Stimulated activated CD4-positive, alpha-beta T cell treated with anti-CD3 and anti-CD28 coated beads, Interleukin-2, amount 100 ng/mL, for 48 hours (primary cell): ENCODE data around the gene GRIK5.

Experiments used
- DNase-seq, 2 donors: peaks; one replicate each; pipeline ENCODE4 v3.0.0-alpha.2; 2020

Gene GRIK5

GRCh38 chr19:42095142-42095813, 25.3 kb upstream of the GRIK5 start:
- no peak for DNase-seq

- no peak for DNase-seq
These were observed 23.9 kb upstream of the GRIK5 start for GRCh38 chr19:42093926-42094325.

- no peak for DNase-seq
These were observed 23.5 kb upstream of the GRIK5 start for GRCh38 chr19:42093505-42093904.

- peak; percentile 24 to 44 for DNase-seq
These were observed 22.3 kb upstream of the GRIK5 start for GRCh38 chr19:42092350-42092749.

- DNase-seq = no peak
These were observed 21.7 kb upstream of the GRIK5 start for GRCh38 chr19:42091742-42092141.

- no peak for DNase-seq
These were observed 21.3 kb upstream of the GRIK5 start for GRCh38 chr19:42091300-42091699.

- DNase-seq = no peak
These were observed 20.7 kb upstream of the GRIK5 start for GRCh38 chr19:42090672-42091071.

- DNase-seq = no peak
These were observed 19.8 kb upstream of the GRIK5 start for GRCh38 chr19:42089772-42090171.

GRCh38 chr19:42089191-42089750, 19.3 kb upstream of the GRIK5 start:
- no peak for DNase-seq

- DNase-seq = no peak
These were observed 18.6 kb upstream of the GRIK5 start for GRCh38 chr19:42088471-42089190.

GRCh38 chr19:42086770-42087550, 17.0 kb upstream of the GRIK5 start:
- DNase-seq = no peak

- no peak for DNase-seq
These were observed 16.3 kb upstream of the GRIK5 start for GRCh38 chr19:42086188-42086736.

GRCh38 chr19:42083537-42083936, 13.5 kb upstream of the GRIK5 start:
- no peak for DNase-seq

- no peak for DNase-seq
These were observed 11.7 kb upstream of the GRIK5 start for GRCh38 chr19:42081584-42082203.

- DNase-seq = no peak
These were observed 10.9 kb upstream of the GRIK5 start for GRCh38 chr19:42080764-42081375.

- no peak for DNase-seq
These were observed 10.1 kb upstream of the GRIK5 start for GRCh38 chr19:42079886-42080763.

- no peak for DNase-seq
These were observed 9.3 kb upstream of the GRIK5 start for GRCh38 chr19:42079276-42079669.

GRCh38 chr19:42078538-42079275, 8.7 kb upstream of the GRIK5 start:
- no peak for DNase-seq

- no peak for DNase-seq
These were observed 8.1 kb upstream of the GRIK5 start for GRCh38 chr19:42078058-42078457.

GRCh38 chr19:42076380-42076944, 6.5 kb upstream of the GRIK5 start:
- DNase-seq = peak in 1 of 2 donors; percentile 22
